ENCODE measurements around the gene TEDC2. TPM values are rescaled to one million over a fixed set of nuclear protein-coding genes. Genes with fewer than 3 reads are reported as not detected.
A peak's percentile ranks its signal among the peaks of the same experiment; 100 is the strongest.

The TEDC2 gene
- total RNA-seq, 2 experiments from 2014 or later, result 23.2 to 30.7 TPM

- Mint-ChIP-seq H3K27me3 (peaks cover 28% of the 10 kb centered on the region), H3K9me3 (no peaks in the 10 kb centered on the region), H3K36me3 (ENCODE audit: low read depth) (no peaks in the 10 kb centered on the region), H3K4me1 (ENCODE audit: low read depth) (peaks cover 31% of the 10 kb centered on the region), H3K4me3 (peak overlapping the region; percentile 72), H3K27ac (peak overlapping the region; percentile 38)
- POLR2A ChIA-PET, result interaction anchor here (1.5 to 2.2 kb wide), 2 partner anchors 12 to 318 kb away, joined by 3 to 17 read pairs; partner anchors contain the start of genes TEDC2 and TRAF7
- intact Hi-C loops (cut with micrococcal nuclease), result no loop called here
- DNase-seq (no peak), ATAC-seq (no peak)
- no peak for TF ChIP-seq CTCF (IDR thresholded peaks at IDR 0.05)
- CTCF ChIA-PET, result no interaction called here
Observed at GRCh38 chr16:2472885-2473445, 13.1 kb downstream of the TEDC2 start.

DNA sequence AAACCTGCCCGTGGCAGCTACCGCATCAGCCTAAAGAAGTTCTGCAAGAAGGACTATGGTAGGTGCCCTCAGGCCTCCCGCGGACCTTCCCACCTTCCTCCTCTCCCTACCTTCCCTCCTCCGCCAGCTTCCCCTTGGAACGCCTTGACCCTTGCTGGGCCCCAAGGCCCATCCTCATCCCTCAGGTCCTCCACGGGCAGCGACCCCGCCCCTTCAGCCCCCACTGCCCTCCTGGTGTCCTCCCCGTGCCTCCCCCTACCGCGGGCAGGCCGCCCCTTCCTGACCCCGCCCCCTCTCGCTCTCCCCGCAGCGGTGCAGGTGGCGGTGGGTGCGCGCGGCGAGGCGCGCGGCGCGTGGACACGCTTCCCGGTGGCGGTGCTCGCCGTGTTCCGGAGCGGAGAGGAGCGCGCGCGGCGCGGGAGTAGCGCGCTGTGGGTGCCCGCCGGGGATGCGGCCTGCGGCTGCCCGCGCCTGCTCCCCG is 13.6 kb downstream of the TEDC2 start:
- no peak for DNase-seq
- ATAC-seq, result no peak
- Mint-ChIP-seq H3K9me3 (no peaks in the 10 kb centered on the region), H3K36me3 (ENCODE audit: low read depth) (no peaks in the 10 kb centered on the region), H3K4me1 (ENCODE audit: low read depth) (peaks cover 28% of the 10 kb centered on the region), H3K27ac (peak overlapping the region; percentile 38), H3K27me3 (peaks cover 25% of the 10 kb centered on the region), H3K4me3 (peak overlapping the region; percentile 72)
- CTCF ChIA-PET, result interaction anchor here (1.7 kb wide), 1 partner anchor 14 kb away, joined by 5 read pairs; no protein-coding TSS in a partner anchor
- POLR2A ChIA-PET, result interaction anchor here (0.9 to 2.2 kb wide), 3 partner anchors 11 to 205 kb away, joined by 3 to 17 read pairs (median 3); partner anchors contain the start of gene TEDC2
- intact Hi-C loops (cut with micrococcal nuclease), result no loop called here
- no peak for TF ChIP-seq CTCF (IDR thresholded peaks at IDR 0.05)

GRCh38 chr16:2473999-2474876 is 14.3 kb downstream of the TEDC2 start:
- Mint-ChIP-seq H3K27me3 (peaks cover 22% of the 10 kb centered on the region), H3K4me3 (peak overlapping the region; percentile 76), H3K27ac (peak overlapping the region; percentile 72), H3K9me3 (no peaks in the 10 kb centered on the region), H3K36me3 (ENCODE audit: low read depth) (no peaks in the 10 kb centered on the region), H3K4me1 (ENCODE audit: low read depth) (peaks cover 25% of the 10 kb centered on the region)
- peak; percentile 34 for TF ChIP-seq CTCF (IDR thresholded peaks at IDR 0.05)
- ChIA-PET CTCF (interaction anchor here (1.0 to 1.7 kb wide), 2 partner anchors 14 kb away, joined by 3 to 5 read pairs; partner anchors contain the start of gene TEDC2), POLR2A (interaction anchor here (0.9 to 2.2 kb wide), 5 partner anchors 10 to 319 kb away, joined by 3 to 17 read pairs (median 3); partner anchors contain the start of gene TEDC2)
- DNase-seq, result peak; percentile 62
- peak; percentile 44 for ATAC-seq
- intact Hi-C loops (cut with micrococcal nuclease), result no loop called here

- Mint-ChIP-seq H3K9me3 (no peaks in the 10 kb centered on the region), H3K36me3 (ENCODE audit: low read depth) (no peaks in the 10 kb centered on the region), H3K4me1 (ENCODE audit: low read depth) (peaks cover 25% of the 10 kb centered on the region), H3K4me3 (peak within 1 kb of the TSS; percentile 76), H3K27me3 (peaks cover 16% of the 10 kb centered on the region), H3K27ac (peak within 1 kb of the TSS; percentile 72)
- ATAC-seq (peak; percentile 72), DNase-seq (peak; percentile 85)
- ChIA-PET CTCF (interaction anchor here (1.0 to 1.7 kb wide), 2 partner anchors 13 to 15 kb away, joined by 3 to 5 read pairs; partner anchors contain the start of gene TEDC2), POLR2A (interaction anchor here (1.0 to 1.8 kb wide), 2 partner anchors 14 to 320 kb away, joined by 3 to 6 read pairs; no protein-coding TSS in a partner anchor)
- no peak for TF ChIP-seq CTCF (IDR thresholded peaks at IDR 0.05)
- intact Hi-C loops (cut with micrococcal nuclease), result no loop called here
Observed at GRCh38 chr16:2474877-2475412, 15.0 kb downstream of the TEDC2 start, which contains the start of gene TBC1D24. Gene TBC1D24, plus strand, starts transcription at chr16:2475127. Its CDS starts 21,022 bp downstream, at chr16:2496149.
